HCT116 (cell line): ENCODE data around the gene STK25. TPM values are rescaled to one million over a fixed set of nuclear protein-coding genes. Genes with fewer than 3 reads are reported as not detected.

Experiments used
- ATAC-seq: fragments of 200-7000 bp; cut with Tn5 transposase; 2 replicates; pipeline ENCODE4 v1.9.1; 2020; ENCODE audit warnings: mild to moderate bottlenecking, moderate library complexity
- BruUV-seq: library from RNA; stranded (reverse); fragments of 400-500 nt; replicated peaks from 2 replicates; lab custom pipeline; 2021; lab: Mats Ljungman, UMichigan
- CTCF ChIA-PET: fragments of 300-600 bp; sonication (Branson Sonifier 250); formaldehyde crosslinking; loops from one replicate; lab custom pipeline; 2021; ENCODE audit warnings: antibody characterized with exemption; lab: Charles Lee
- POLR2A ChIA-PET: fragments of 300-600, 350-600 bp; sonication (Branson Sonifier 250); formaldehyde crosslinking; loops from one replicate; lab custom pipeline; 2021; ENCODE audit warnings: antibody characterized with exemption; lab: Charles Lee
- RAD21 ChIA-PET, 2 experiments: fragments of 300-600 bp; sonication (Branson Sonifier 250); formaldehyde crosslinking; loops; one replicate each; lab custom pipeline; 2023; ENCODE audit warnings: low total read pairs in 2 of 2; ENCODE audit not compliant: uncharacterized antibody in 2 of 2, unreplicated experiment in 2 of 2, low non-redundant PET in 1 of 2; lab: Charles Lee
- DNase-seq: peaks from one replicate; pipeline ENCODE4 v3.0.0-alpha.2; 2010; ENCODE audit warnings: low read depth, low spot score
- H2AFZ ChIP-seq: fragments of 200-600 bp; shearing (Covaris generic), sonication (generic); 2 replicates; pipeline ENCODE4 v1.6.1; 2017; ENCODE audit warnings: low read depth, mixed run types, mixed read lengths, antibody characterized with exemption, low read length; ENCODE audit not compliant: poor library complexity, severe bottlenecking
- H3K27ac ChIP-seq: 2 replicates; pipeline ENCODE4 v1.5.1; 2012; ENCODE audit warnings: low read depth, low read length
- H3K27me3 ChIP-seq: fragments of 200-600 bp; sonication (generic); 2 replicates; pipeline ENCODE4 v1.6.1; 2016; ENCODE audit warnings: mixed run types, low read length, mixed read lengths; ENCODE audit not compliant: insufficient read depth
- H3K36me3 ChIP-seq, 2 experiments: fragments of 200-500 bp in 1 of 2; fragments of 200-600 bp in 1 of 2; sonication (Bioruptor generic) in 1 of 2; sonication (generic) in 1 of 2; 2 replicates each; pipeline versions ENCODE4 v1.5.1 to v1.6.1; 2014 to 2016; ENCODE audit warnings: low read length in 2 of 2, inconsistent platforms in 1 of 2, mixed read lengths in 1 of 2, mixed run types in 1 of 2; ENCODE audit not compliant: insufficient read depth in 2 of 2, control insufficient read depth in 1 of 2
- H3K4me1 ChIP-seq, 2 experiments: fragments of 200-600 bp in 1 of 2; sonication (generic) in 1 of 2; 2 replicates each; pipeline versions ENCODE4 v1.5.1 to v1.6.1; 2012 to 2017; ENCODE audit warnings: low read length in 2 of 2, inconsistent platforms in 1 of 2, mild to moderate bottlenecking in 1 of 2, mixed read lengths in 1 of 2, mixed run types in 1 of 2, moderate library complexity in 1 of 2; ENCODE audit not compliant: insufficient read depth in 2 of 2, control insufficient read depth in 1 of 2
- H3K4me2 ChIP-seq: fragments of 200-600 bp; sonication (generic); 2 replicates; pipeline ENCODE4 v1.6.1; 2017; ENCODE audit warnings: mixed run types, low read length, mixed read lengths
- H3K4me3 ChIP-seq, 2 experiments: fragments of 200-600 bp in 1 of 2; sonication (generic) in 1 of 2; replicated peaks in 1 of 2; 2 replicates each; pipeline ENCODE4 v1.5.1; 2011 to 2016; ENCODE audit warnings: low read length in 2 of 2, control low read depth in 1 of 2, low read depth in 1 of 2, mild to moderate bottlenecking in 1 of 2, mixed read lengths in 1 of 2, mixed run types in 1 of 2
- H3K79me2 ChIP-seq: fragments of 200-600 bp; sonication (generic); 2 replicates; pipeline ENCODE4 v1.6.1; 2017; ENCODE audit warnings: mild to moderate bottlenecking, mixed run types, low read length, moderate library complexity, mixed read lengths; ENCODE audit not compliant: insufficient read depth
- H3K9ac ChIP-seq: fragments of 200-600 bp; sonication (generic); 2 replicates; pipeline ENCODE4 v1.6.1; 2016; ENCODE audit warnings: low read length, mixed read lengths
- H3K9me2 ChIP-seq: fragments of 200-600 bp; sonication (generic), shearing (Covaris generic); 2 replicates; pipeline ENCODE4 v1.6.1; 2017; ENCODE audit warnings: mixed run types, mild to moderate bottlenecking, moderate library complexity; ENCODE audit not compliant: insufficient read depth
- H3K9me3 ChIP-seq, 2 experiments: fragments of 200-500 bp in 1 of 2; fragments of 200-600 bp in 1 of 2; sonication (Bioruptor generic) in 1 of 2; sonication (generic) in 1 of 2; 2 replicates each; pipeline ENCODE4 v1.6.1; 2014 to 2017; ENCODE audit warnings: low read length in 2 of 2, mixed read lengths in 2 of 2, inconsistent platforms in 1 of 2, low read depth in 1 of 2, mild to moderate bottlenecking in 1 of 2, mixed run types in 1 of 2, moderate library complexity in 1 of 2; ENCODE audit not compliant: control insufficient read depth in 1 of 2, insufficient read depth in 1 of 2
- H4K20me1 ChIP-seq: fragments of 200-600 bp; sonication (generic), shearing (Covaris generic); 2 replicates; pipeline ENCODE4 v1.6.1; 2017; ENCODE audit warnings: mixed run types, mild to moderate bottlenecking, moderate library complexity; ENCODE audit not compliant: insufficient read depth
- CBX3 ChIP-seq: IDR thresholded peaks from 2 replicates; pipeline ENCODE4 v1.6.1; 2012; ENCODE audit warnings: low read depth
- CEBPB ChIP-seq: IDR thresholded peaks from 2 replicates; pipeline ENCODE4 v1.6.1; 2012; ENCODE audit warnings: low read depth
- CTCF ChIP-seq, 3 experiments: fragments of 200-600 bp in 1 of 3; sonication (generic) in 1 of 3; IDR thresholded peaks in 2 of 3; conservative IDR thresholded peaks in 1 of 3; 2 replicates each; pipeline ENCODE4 v1.5.1; 2012 to 2017; ENCODE audit warnings: low read depth in 2 of 3, low read length in 2 of 3, antibody characterized with exemption in 1 of 3, borderline replicate concordance in 1 of 3, control low read depth in 1 of 3, mild to moderate bottlenecking in 1 of 3, mixed read lengths in 1 of 3, mixed run types in 1 of 3, moderate library complexity in 1 of 3; ENCODE audit not compliant: insufficient read depth in 1 of 3
- EGR1 ChIP-seq: IDR thresholded peaks from 2 replicates; pipeline ENCODE4 v1.6.1; 2012; ENCODE audit warnings: low read depth
- ELF1 ChIP-seq: IDR thresholded peaks from 2 replicates; pipeline ENCODE4 v1.6.1; 2012; ENCODE audit warnings: low read depth, borderline replicate concordance
- EZH2phosphoT487 ChIP-seq: fragments of 200-600 bp; IDR thresholded peaks from 2 replicates; pipeline ENCODE4 v1.6.1; 2018; ENCODE audit warnings: antibody characterized with exemption, borderline replicate concordance
- FOSL1 ChIP-seq: IDR thresholded peaks from 2 replicates; pipeline ENCODE4 v1.6.1; 2012; ENCODE audit warnings: low read depth
- JUND ChIP-seq: IDR thresholded peaks from 2 replicates; pipeline ENCODE4 v1.6.1; 2012
- POLR2A ChIP-seq: IDR thresholded peaks from 2 replicates; pipeline ENCODE4 v1.7.0; 2011; ENCODE audit warnings: borderline replicate concordance; ENCODE audit not compliant: insufficient read depth, insufficient read length; ENCODE audit errors: extremely low read depth
- POLR2AphosphoS5 ChIP-seq: IDR thresholded peaks from 2 replicates; pipeline ENCODE4 v1.6.1; 2011; ENCODE audit warnings: mild to moderate bottlenecking, low read depth, low read length, moderate library complexity
- RAD21 ChIP-seq: IDR thresholded peaks from 2 replicates; pipeline ENCODE4 v1.6.1; 2012; ENCODE audit warnings: low read depth, mild to moderate bottlenecking
- SIN3A ChIP-seq: IDR thresholded peaks from 2 replicates; pipeline ENCODE4 v1.6.1; 2012; ENCODE audit warnings: low read depth
- TCF7L2 ChIP-seq: IDR thresholded peaks from 2 replicates; pipeline ENCODE4 v1.7.0; 2011; ENCODE audit warnings: borderline replicate concordance, inconsistent platforms; ENCODE audit not compliant: insufficient read depth, insufficient read length; ENCODE audit errors: extremely low read depth
- YY1 ChIP-seq: IDR thresholded peaks from 2 replicates; pipeline ENCODE4 v1.6.1; 2011; ENCODE audit warnings: low read length, low read depth, moderate library complexity, mild to moderate bottlenecking; ENCODE audit not compliant: insufficient replicate concordance; ENCODE audit errors: extremely low read depth
- ZNF274 ChIP-seq: fragments of 200-500 bp; sonication (Bioruptor generic); IDR thresholded peaks from 2 replicates; pipeline ENCODE4 v1.6.1; 2014; ENCODE audit warnings: mild to moderate bottlenecking, low read depth, low read length, inconsistent platforms
- intact Hi-C: fragments of 100-400 bp; cut with micrococcal nuclease; formaldehyde crosslinking; loops from 2 replicates; pipeline ENCODE4 v1.10.0; 2022
- total RNA-seq: library from RNA; stranded (reverse); gene quantifications from one replicate; pipeline ENCODE4 v1.2.1, GENCODE V29; 2021; ENCODE audit not compliant: unreplicated experiment
- TF ChIP-seq, protein P1 (sequence below): IDR thresholded peaks from 2 replicates; pipeline ENCODE4 v1.6.1; 2012

STK25 gene
- total RNA-seq, 1 experiment from 2014 or later: 160 TPM

DNA sequence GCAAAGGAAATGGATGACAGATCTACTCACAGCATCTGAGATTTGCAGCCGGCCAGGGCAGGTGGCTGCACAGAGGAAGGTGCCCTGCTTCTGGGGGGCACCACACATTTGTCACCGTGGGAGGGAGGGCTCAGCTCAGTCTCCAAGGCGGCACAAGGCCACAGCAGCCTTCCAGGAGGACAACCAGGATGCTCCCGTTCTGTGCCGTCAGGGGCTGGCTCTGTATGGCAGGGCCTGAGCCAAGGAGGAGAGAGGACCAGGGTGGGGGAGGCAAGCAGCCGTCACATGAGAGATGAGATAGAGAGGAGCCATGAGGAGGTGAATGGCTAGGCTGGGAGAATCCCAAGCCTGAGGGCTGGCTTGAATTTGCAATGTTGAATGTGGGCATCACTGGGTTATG lies 45.6 kb upstream of the STK25 start:
- Histone ChIP-seq H3K4me2 (no peak overlapping the region), H3K9me3 (no peaks in the 10 kb centered on the region), H3K27me3 (no peaks in the 10 kb centered on the region), H2AFZ (no peak overlapping the region), H3K4me1 (peaks cover 13 to 38% of the 10 kb centered on the region in 2 experiments), H3K36me3 (no peaks in the 10 kb centered on the region), H3K4me3 (no peak overlapping the region), H3K9me2 (no peaks in the 10 kb centered on the region), H3K27ac (no peak overlapping the region), H4K20me1 (no peaks in the 10 kb centered on the region), H3K79me2 (no peaks in the 10 kb centered on the region), H3K9ac (no peak overlapping the region)
- no TSS peak for BruUV-seq
- ATAC-seq: no peak
- ChIA-PET POLR2A (interaction anchor here (1.2 kb wide), 1 partner anchor 38 kb away, joined by 3 read pairs; no protein-coding TSS in a partner anchor), CTCF (no interaction called here), RAD21 (no interaction called here)
- intact Hi-C loops: loop anchor here (10.0 kb wide), 1 partner anchor 331 kb away; no protein-coding TSS in a partner anchor
- DNase-seq: no peak
- no peak for TF ChIP-seq ZNF274
- TF ChIP-seq SIN3A: no peak
- TF ChIP-seq, protein P1, sequence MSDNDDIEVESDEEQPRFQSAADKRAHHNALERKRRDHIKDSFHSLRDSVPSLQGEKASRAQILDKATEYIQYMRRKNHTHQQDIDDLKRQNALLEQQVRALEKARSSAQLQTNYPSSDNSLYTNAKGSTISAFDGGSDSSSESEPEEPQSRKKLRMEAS: no peak
- no peak for TF ChIP-seq CEBPB
- TF ChIP-seq YY1: no peak
- TF ChIP-seq ELF1: no peak

GRCh38 chr2:241553512-241553830 lies 45.1 kb upstream of the STK25 start:
- no peak overlapping the region for H3K9ac ChIP-seq
- no peaks in the 10 kb centered on the region for H3K27me3 ChIP-seq
- no peaks in the 10 kb centered on the region for H3K9me2 ChIP-seq
- H3K4me2 ChIP-seq: no peak overlapping the region
- peaks cover 18 to 43% of the 10 kb centered on the region in 2 experiments for H3K4me1 ChIP-seq
- H3K79me2 ChIP-seq: no peaks in the 10 kb centered on the region
- no peaks in the 10 kb centered on the region for H3K9me3 ChIP-seq
- H4K20me1 ChIP-seq: no peaks in the 10 kb centered on the region
- H3K36me3 ChIP-seq: no peaks in the 10 kb centered on the region
- H3K27ac ChIP-seq: no peak overlapping the region
- TF ChIP-seq JUND: no peak
- no peak for TF ChIP-seq RAD21
- TF ChIP-seq ZNF274: no peak
- no peak for TF ChIP-seq TCF7L2
- no peak for TF ChIP-seq POLR2A
- TF ChIP-seq EGR1: no peak
- TF ChIP-seq, protein P1: no peak
- no peak for TF ChIP-seq EZH2phosphoT487
- TF ChIP-seq CTCF (IDR thresholded peaks at IDR 0.05 in 2 of 3, conservative IDR thresholded peaks at IDR 0.05 in 1 of 3; ENCODE audit: borderline replicate concordance in 1 of 3, insufficient read depth in 1 of 3, low read depth in 2 of 3, low read length in 2 of 3): no peak
- no peak for TF ChIP-seq CBX3
- no peak for TF ChIP-seq SIN3A
- no peak for TF ChIP-seq CEBPB
- no peak for TF ChIP-seq FOSL1
- TF ChIP-seq POLR2AphosphoS5: no peak
- H2AFZ ChIP-seq: no peak overlapping the region
- intact Hi-C loops: loop anchor here (10.0 kb wide), 1 partner anchor 331 kb away; no protein-coding TSS in a partner anchor
- ATAC-seq (no peak), DNase-seq (no peak)
- no peak overlapping the region for H3K4me3 ChIP-seq
- ChIA-PET POLR2A (no interaction called here), CTCF (interaction anchor here (0.6 kb wide), 1 partner anchor 93 kb away, joined by 5 read pairs; no protein-coding TSS in a partner anchor), RAD21 (no interaction called here)
- no TSS peak for BruUV-seq
